MM.1S (cell line): ENCODE measurements around the gene GSKIP.
A peak's percentile ranks its signal among the peaks of the same experiment; 100 is the strongest.

Source experiments
- DNase-seq: peaks from one replicate; pipeline ENCODE4 v3.0.0-alpha.2; 2015
- H2AFZ ChIP-seq: fragments of 300-600 bp; sonication (generic); 2 replicates; pipeline ENCODE4 v1.6.0; 2016; ENCODE audit warnings: antibody characterized with exemption, low read length
- H3F3A ChIP-seq: fragments of 300-600 bp; sonication (generic); 2 replicates; pipeline ENCODE4 v1.6.1; 2016; ENCODE audit warnings: mild to moderate bottlenecking, antibody characterized with exemption, low read length, moderate library complexity, mixed read lengths; ENCODE audit not compliant: insufficient read depth
- H3K27ac ChIP-seq: fragments of 300-600 bp; sonication (generic); 2 replicates; pipeline ENCODE4 v1.5.1; 2016; ENCODE audit warnings: mild to moderate bottlenecking, low read length
- H3K27me3 ChIP-seq: fragments of 300-600 bp; sonication (generic); replicated peaks from 2 replicates; pipeline ENCODE4 v1.6.0; 2016; ENCODE audit warnings: low read length; ENCODE audit not compliant: insufficient read depth
- H3K36me3 ChIP-seq: fragments of 300-600 bp; sonication (generic); replicated peaks from 2 replicates; pipeline ENCODE4 v1.6.1; 2016; ENCODE audit warnings: mild to moderate bottlenecking, low read length, mixed read lengths; ENCODE audit not compliant: insufficient read depth
- H3K4me1 ChIP-seq: fragments of 300-600 bp; sonication (generic); 2 replicates; pipeline ENCODE4 v1.6.1; 2016; ENCODE audit warnings: low read length, mixed read lengths
- H3K4me2 ChIP-seq: fragments of 300-600 bp; sonication (generic); 2 replicates; pipeline ENCODE4 v1.6.0; 2016; ENCODE audit warnings: low read depth, low read length
- H3K4me3 ChIP-seq: fragments of 300-600 bp; sonication (generic); 2 replicates; pipeline ENCODE4 v1.5.1; 2016; ENCODE audit warnings: low read length, mixed read lengths
- H3K79me2 ChIP-seq: fragments of 300-600 bp; sonication (generic); 2 replicates; pipeline ENCODE4 v1.6.1; 2016; ENCODE audit warnings: mixed run types, low read length, mixed read lengths
- H3K9ac ChIP-seq: fragments of 300-600 bp; sonication (generic); 2 replicates; pipeline ENCODE4 v1.6.1; 2016; ENCODE audit warnings: low read length, mixed read lengths
- H3K9me2 ChIP-seq: fragments of 300-600 bp; sonication (generic); replicated peaks from 2 replicates; pipeline ENCODE4 v1.6.1; 2016; ENCODE audit warnings: mild to moderate bottlenecking, low read length, mixed read lengths; ENCODE audit not compliant: insufficient read depth
- H3K9me3 ChIP-seq: fragments of 300-600 bp; sonication (generic); replicated peaks from 2 replicates; pipeline ENCODE4 v1.6.1; 2016; ENCODE audit warnings: mild to moderate bottlenecking, low read length, mixed read lengths; ENCODE audit not compliant: insufficient read depth
- H4K20me1 ChIP-seq: fragments of 300-600 bp; sonication (generic); 2 replicates; pipeline ENCODE4 v1.6.1; 2016; ENCODE audit warnings: mild to moderate bottlenecking, low read length, moderate library complexity, mixed read lengths; ENCODE audit not compliant: insufficient read depth
- EZH2 ChIP-seq: fragments of 300-600 bp; sonication (generic); optimal IDR thresholded peaks from 2 replicates; pipeline ENCODE3; 2017; ENCODE audit warnings: low read depth, mild to moderate bottlenecking, antibody characterized with exemption, low read length, mixed read lengths
- EZH2phosphoT487 ChIP-seq: fragments of 300-600 bp; sonication (generic); IDR thresholded peaks from 2 replicates; pipeline ENCODE4 v1.6.1; 2018; ENCODE audit warnings: antibody characterized with exemption, low read length
- TF ChIP-seq, protein P1 (sequence below): fragments of 300-600 bp; sonication (generic); IDR thresholded peaks from 2 replicates; pipeline ENCODE4 v1.5.1; 2016; ENCODE audit warnings: antibody characterized with exemption, low read length, mixed read lengths

Gene GSKIP

DNA sequence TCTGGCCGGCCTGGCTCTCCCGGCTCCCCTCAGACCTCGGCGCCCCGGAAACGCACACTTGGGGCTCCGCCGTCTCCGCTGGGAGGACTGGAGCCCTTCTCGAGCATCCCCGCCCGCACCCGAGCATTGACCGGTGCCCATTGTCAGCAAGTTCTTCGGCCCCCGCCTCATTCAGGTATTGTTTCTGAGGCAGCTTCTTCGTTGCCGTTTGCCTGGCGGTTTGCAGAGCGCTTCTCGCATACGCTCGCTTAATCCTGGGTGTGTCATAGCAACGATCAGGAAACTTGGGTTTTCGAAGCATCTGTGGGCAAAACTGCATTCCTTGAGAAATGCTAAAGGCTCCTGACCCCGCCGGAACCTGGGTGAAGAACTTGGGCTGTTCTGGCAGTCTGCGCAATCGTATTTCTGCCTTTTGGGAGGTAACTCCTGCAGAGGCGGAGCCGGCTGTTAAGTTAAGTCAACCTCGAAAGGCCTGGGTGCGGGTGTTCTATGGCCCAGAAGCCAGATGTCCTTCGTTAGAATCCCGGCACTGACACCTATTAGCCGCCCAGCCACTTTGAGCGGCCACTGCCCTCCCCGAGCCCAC, 518 bp downstream of the GSKIP start:
- Histone ChIP-seq H2AFZ (peak overlapping the region; percentile 38; the same call in 1 of the 2 replicates), H3F3A (no peaks in the 10 kb centered on the region), H3K4me1 (peaks cover 5% of the 10 kb centered on the region; the same call in 1 of the 2 replicates), H3K9me2 (no peaks in the 10 kb centered on the region), H3K4me3 (peak overlapping the region; percentile 73), H3K27ac (peak overlapping the region; percentile 55; the same call in 1 of the 2 replicates), H3K4me2 (peak overlapping the region; percentile 62), H4K20me1 (no peaks in the 10 kb centered on the region), H3K9ac (peak overlapping the region; percentile 51; the same call in 1 of the 2 replicates), H3K79me2 (peaks cover 47% of the 10 kb centered on the region), H3K36me3 (no peaks in the 10 kb centered on the region), H3K9me3 (no peaks in the 10 kb centered on the region), H3K27me3 (no peaks in the 10 kb centered on the region)
- peak; percentile 38 for DNase-seq
- no peak for TF ChIP-seq EZH2phosphoT487
- TF ChIP-seq, protein P1, sequence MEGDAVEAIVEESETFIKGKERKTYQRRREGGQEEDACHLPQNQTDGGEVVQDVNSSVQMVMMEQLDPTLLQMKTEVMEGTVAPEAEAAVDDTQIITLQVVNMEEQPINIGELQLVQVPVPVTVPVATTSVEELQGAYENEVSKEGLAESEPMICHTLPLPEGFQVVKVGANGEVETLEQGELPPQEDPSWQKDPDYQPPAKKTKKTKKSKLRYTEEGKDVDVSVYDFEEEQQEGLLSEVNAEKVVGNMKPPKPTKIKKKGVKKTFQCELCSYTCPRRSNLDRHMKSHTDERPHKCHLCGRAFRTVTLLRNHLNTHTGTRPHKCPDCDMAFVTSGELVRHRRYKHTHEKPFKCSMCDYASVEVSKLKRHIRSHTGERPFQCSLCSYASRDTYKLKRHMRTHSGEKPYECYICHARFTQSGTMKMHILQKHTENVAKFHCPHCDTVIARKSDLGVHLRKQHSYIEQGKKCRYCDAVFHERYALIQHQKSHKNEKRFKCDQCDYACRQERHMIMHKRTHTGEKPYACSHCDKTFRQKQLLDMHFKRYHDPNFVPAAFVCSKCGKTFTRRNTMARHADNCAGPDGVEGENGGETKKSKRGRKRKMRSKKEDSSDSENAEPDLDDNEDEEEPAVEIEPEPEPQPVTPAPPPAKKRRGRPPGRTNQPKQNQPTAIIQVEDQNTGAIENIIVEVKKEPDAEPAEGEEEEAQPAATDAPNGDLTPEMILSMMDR = no peak
- TF ChIP-seq EZH2 = no peak

DNA sequence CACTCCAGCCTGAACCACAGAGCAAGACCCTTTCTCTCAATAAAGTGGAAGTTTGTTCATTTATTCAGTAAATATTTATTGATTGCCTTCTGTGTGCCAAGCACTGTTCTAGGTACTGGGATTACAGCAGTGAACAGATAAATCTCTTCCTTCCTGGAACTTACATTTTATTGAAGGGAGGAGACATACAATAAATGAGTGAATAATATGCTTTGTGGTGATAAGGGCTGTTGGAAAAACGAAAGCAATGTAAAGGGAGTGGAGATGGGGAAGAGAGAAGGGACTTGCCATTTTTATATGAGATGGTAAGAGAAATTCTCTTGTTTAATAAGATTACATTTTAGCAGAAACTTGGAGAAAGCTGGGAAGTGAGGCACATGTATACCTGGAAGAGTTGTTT, 1.6 kb downstream of the GSKIP start:
- Histone ChIP-seq H3K4me3 (0 out of 2 replicates have a peak overlapping the region, but pooled peaks have one; percentile 73), H3K9ac (no peak overlapping the region), H3K27ac (no peak overlapping the region), H3K27me3 (no peaks in the 10 kb centered on the region), H2AFZ (no peak overlapping the region), H3K79me2 (peaks cover 41% of the 10 kb centered on the region), H3F3A (no peaks in the 10 kb centered on the region), H3K4me1 (peaks cover 5% of the 10 kb centered on the region; the same call in 1 of the 2 replicates), H3K4me2 (peak overlapping the region; percentile 62; the same call in 1 of the 2 replicates), H3K36me3 (no peaks in the 10 kb centered on the region), H3K9me2 (no peaks in the 10 kb centered on the region), H4K20me1 (no peaks in the 10 kb centered on the region), H3K9me3 (no peaks in the 10 kb centered on the region)
- no peak for DNase-seq
- TF ChIP-seq EZH2 (no peak), EZH2phosphoT487 (no peak)
- TF ChIP-seq, protein P1 = no peak

DNA sequence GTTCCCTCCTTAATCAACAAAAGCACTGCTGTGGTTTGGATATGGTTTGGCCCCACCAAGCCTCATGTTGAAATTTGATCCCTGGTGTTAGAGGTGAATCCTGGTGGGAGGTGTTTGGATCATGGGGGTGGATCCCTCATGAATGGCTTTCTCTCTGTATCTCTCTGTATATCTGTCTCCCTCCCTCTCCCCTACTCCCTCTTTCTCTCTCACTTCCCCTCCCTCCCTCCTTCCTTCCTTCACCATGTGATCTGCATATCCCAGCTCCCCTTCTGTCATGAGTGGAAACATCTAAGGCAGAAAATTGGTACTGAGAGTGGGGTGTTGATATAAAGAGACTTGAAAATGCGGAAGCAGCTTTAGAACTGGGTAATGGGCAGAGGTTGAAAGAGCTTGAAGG, 5.2 kb downstream of the GSKIP start:
- no peak overlapping the region for H3K9ac ChIP-seq
- no peak for DNase-seq
- no peaks in the 10 kb centered on the region for H3F3A ChIP-seq
- H3K9me3 ChIP-seq = no peaks in the 10 kb centered on the region
- no peak overlapping the region for H2AFZ ChIP-seq
- H3K4me3 ChIP-seq = no peak overlapping the region
- no peaks in the 10 kb centered on the region for H3K9me2 ChIP-seq
- TF ChIP-seq EZH2 = no peak
- no peak for TF ChIP-seq EZH2phosphoT487
- TF ChIP-seq, protein P1 = no peak
- H3K27me3 ChIP-seq = no peaks in the 10 kb centered on the region
- H3K4me2 ChIP-seq = no peak overlapping the region
- no peaks in the 10 kb centered on the region for H4K20me1 ChIP-seq
- H3K36me3 ChIP-seq = no peaks in the 10 kb centered on the region
- H3K79me2 ChIP-seq = peaks cover 13% of the 10 kb centered on the region
- no peaks in the 10 kb centered on the region for H3K4me1 ChIP-seq
- no peak overlapping the region for H3K27ac ChIP-seq
